Measurements from ENCODE around the gene NTSR2.

Gene NTSR2

DNA sequence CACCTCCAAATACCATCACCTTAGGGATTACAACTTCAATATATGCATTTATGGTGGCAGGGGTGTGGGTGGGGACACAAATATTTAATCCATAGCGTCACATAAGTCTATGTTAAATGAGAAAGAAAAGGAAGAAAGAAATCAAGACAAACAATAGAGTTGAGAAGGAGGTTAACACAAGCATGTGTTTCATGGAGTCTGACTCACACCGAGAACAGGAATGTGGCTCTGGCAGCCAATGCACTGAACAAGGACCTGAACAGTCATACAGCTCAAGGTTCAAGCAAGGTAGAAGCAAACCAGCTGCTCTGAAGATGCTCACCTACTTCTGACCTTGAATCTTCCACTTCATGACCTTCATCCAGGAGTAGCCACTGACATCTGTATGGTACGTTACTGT, 40.2 kb upstream of the NTSR2 start:
- H3K27ac ChIP-seq (ENCODE audit: low read length): no peak overlapping the region
- no peaks in the 10 kb centered on the region for H3K36me3 ChIP-seq (ENCODE audit: insufficient read depth, low read depth, low read length)
- H3K27me3 ChIP-seq (ENCODE audit: insufficient read depth, low read length): no peaks in the 10 kb centered on the region
- H3K4me1 ChIP-seq (ENCODE audit: insufficient read depth, low read length): no peaks in the 10 kb centered on the region
- H3K4me3 ChIP-seq (ENCODE audit: low read length): no peak overlapping the region
- no peaks in the 10 kb centered on the region for H3K9me3 ChIP-seq (ENCODE audit: insufficient read depth, low read depth, low read length)
- H3K9ac ChIP-seq (ENCODE audit: low read depth, low read length): no peak overlapping the region

DNA sequence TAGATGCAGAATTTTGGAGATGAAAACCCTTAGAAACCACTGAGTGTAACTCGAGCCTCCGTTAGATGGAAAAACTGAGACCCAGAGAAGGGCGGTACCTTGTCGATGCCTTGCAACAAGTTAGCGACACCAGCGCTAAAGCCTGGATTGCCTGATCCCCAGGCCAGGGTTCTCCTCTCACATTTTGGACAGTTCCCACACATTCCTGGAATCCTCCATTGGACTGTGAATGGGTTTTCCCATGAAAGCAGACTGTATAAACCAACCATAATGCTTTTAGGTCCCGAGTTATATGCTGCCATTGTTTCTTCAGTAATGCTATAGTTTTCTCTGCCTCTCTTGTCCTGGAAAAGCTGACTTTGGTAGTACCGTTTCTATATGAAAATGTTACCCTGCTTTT, 39.3 kb upstream of the NTSR2 start:
- Histone ChIP-seq H3K27ac (ENCODE audit: low read length) (no peak overlapping the region), H3K9ac (ENCODE audit: low read depth, low read length) (no peak overlapping the region), H3K4me3 (ENCODE audit: low read length) (no peak overlapping the region), H3K36me3 (ENCODE audit: insufficient read depth, low read depth, low read length) (no peaks in the 10 kb centered on the region), H3K4me1 (ENCODE audit: insufficient read depth, low read length) (no peaks in the 10 kb centered on the region), H3K27me3 (ENCODE audit: insufficient read depth, low read length) (no peaks in the 10 kb centered on the region), H3K9me3 (ENCODE audit: insufficient read depth, low read depth, low read length) (no peaks in the 10 kb centered on the region)

- Histone ChIP-seq H3K4me1 (ENCODE audit: insufficient read depth, low read length) (no peaks in the 10 kb centered on the region), H3K27ac (ENCODE audit: low read length) (no peak overlapping the region), H3K9ac (ENCODE audit: low read depth, low read length) (no peak overlapping the region), H3K36me3 (ENCODE audit: insufficient read depth, low read depth, low read length) (no peaks in the 10 kb centered on the region), H3K4me3 (ENCODE audit: low read length) (no peak overlapping the region), H3K9me3 (ENCODE audit: insufficient read depth, low read depth, low read length) (no peaks in the 10 kb centered on the region), H3K27me3 (ENCODE audit: insufficient read depth, low read length) (no peaks in the 10 kb centered on the region)
Measured at GRCh38 chr2:11708106-11708505, 38.1 kb upstream of the NTSR2 start.

DNA sequence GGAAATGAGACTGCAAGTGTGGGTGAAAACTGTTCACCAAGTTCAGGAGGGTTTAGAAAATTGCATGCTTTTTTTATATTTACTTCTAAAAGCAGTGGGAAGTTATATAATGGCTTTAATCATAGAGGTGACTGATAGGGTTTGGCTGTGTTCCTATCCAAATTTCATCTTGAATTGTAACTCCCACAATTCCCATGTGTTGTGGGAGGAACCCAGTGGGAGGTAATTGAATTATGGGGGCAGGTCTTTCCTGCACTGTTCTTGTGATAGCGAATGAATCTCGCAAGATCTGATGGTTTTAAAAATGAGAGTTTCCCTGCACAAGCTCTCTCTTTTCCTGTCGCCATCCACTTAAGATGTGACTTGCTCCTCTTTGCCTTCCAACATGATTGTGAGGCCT, 35.7 kb upstream of the NTSR2 start:
- Histone ChIP-seq H3K27me3 (ENCODE audit: insufficient read depth, low read length) (no peaks in the 10 kb centered on the region), H3K9me3 (ENCODE audit: insufficient read depth, low read depth, low read length) (no peaks in the 10 kb centered on the region), H3K36me3 (ENCODE audit: insufficient read depth, low read depth, low read length) (no peaks in the 10 kb centered on the region), H3K4me3 (ENCODE audit: low read length) (no peak overlapping the region), H3K4me1 (ENCODE audit: insufficient read depth, low read length) (no peaks in the 10 kb centered on the region), H3K9ac (ENCODE audit: low read depth, low read length) (no peak overlapping the region), H3K27ac (ENCODE audit: low read length) (no peak overlapping the region)

- H3K9me3 ChIP-seq (ENCODE audit: insufficient read depth, low read depth, low read length): no peaks in the 10 kb centered on the region
- H3K27me3 ChIP-seq (ENCODE audit: insufficient read depth, low read length): no peaks in the 10 kb centered on the region
- no peak overlapping the region for H3K9ac ChIP-seq (ENCODE audit: low read depth, low read length)
- H3K4me1 ChIP-seq (ENCODE audit: insufficient read depth, low read length): no peaks in the 10 kb centered on the region
- H3K36me3 ChIP-seq (ENCODE audit: insufficient read depth, low read depth, low read length): no peaks in the 10 kb centered on the region
- H3K27ac ChIP-seq (ENCODE audit: low read length): no peak overlapping the region
- no peak overlapping the region for H3K4me3 ChIP-seq (ENCODE audit: low read length)
Measured at GRCh38 chr2:11705063-11705462, 35.1 kb upstream of the NTSR2 start.

GRCh38 chr2:11703700-11704099, 33.7 kb upstream of the NTSR2 start:
- H3K27ac ChIP-seq (ENCODE audit: low read length): no peak overlapping the region
- H3K27me3 ChIP-seq (ENCODE audit: insufficient read depth, low read length): no peaks in the 10 kb centered on the region
- no peaks in the 10 kb centered on the region for H3K4me1 ChIP-seq (ENCODE audit: insufficient read depth, low read length)
- H3K4me3 ChIP-seq (ENCODE audit: low read length): no peak overlapping the region
- no peaks in the 10 kb centered on the region for H3K9me3 ChIP-seq (ENCODE audit: insufficient read depth, low read depth, low read length)
- H3K9ac ChIP-seq (ENCODE audit: low read depth, low read length): no peak overlapping the region
- no peaks in the 10 kb centered on the region for H3K36me3 ChIP-seq (ENCODE audit: insufficient read depth, low read depth, low read length)

DNA sequence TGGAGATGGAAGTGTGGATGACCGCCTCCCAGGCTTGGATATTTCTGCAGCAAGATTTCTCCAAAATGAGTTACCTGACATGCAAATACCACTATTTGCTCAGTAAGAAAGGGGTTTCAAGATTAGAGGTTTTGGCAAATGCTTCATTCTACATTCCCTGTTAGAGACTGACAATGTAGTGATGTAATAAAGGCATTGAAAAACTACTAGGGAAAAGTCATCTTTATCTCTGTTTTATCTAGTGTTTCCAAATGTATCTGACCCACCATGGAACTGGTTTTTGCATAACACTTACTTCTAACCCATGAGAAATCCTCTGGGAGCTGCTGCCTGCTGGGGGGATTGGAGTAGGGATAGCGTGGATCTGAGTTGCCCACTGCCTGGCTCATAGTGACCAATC, 33.0 kb upstream of the NTSR2 start:
- H3K9ac ChIP-seq (ENCODE audit: low read depth, low read length): no peak overlapping the region
- H3K4me3 ChIP-seq (ENCODE audit: low read length): no peak overlapping the region
- H3K27ac ChIP-seq (ENCODE audit: low read length): no peak overlapping the region
- no peaks in the 10 kb centered on the region for H3K36me3 ChIP-seq (ENCODE audit: insufficient read depth, low read depth, low read length)
- no peaks in the 10 kb centered on the region for H3K9me3 ChIP-seq (ENCODE audit: insufficient read depth, low read depth, low read length)
- no peaks in the 10 kb centered on the region for H3K27me3 ChIP-seq (ENCODE audit: insufficient read depth, low read length)
- no peaks in the 10 kb centered on the region for H3K4me1 ChIP-seq (ENCODE audit: insufficient read depth, low read length)

DNA sequence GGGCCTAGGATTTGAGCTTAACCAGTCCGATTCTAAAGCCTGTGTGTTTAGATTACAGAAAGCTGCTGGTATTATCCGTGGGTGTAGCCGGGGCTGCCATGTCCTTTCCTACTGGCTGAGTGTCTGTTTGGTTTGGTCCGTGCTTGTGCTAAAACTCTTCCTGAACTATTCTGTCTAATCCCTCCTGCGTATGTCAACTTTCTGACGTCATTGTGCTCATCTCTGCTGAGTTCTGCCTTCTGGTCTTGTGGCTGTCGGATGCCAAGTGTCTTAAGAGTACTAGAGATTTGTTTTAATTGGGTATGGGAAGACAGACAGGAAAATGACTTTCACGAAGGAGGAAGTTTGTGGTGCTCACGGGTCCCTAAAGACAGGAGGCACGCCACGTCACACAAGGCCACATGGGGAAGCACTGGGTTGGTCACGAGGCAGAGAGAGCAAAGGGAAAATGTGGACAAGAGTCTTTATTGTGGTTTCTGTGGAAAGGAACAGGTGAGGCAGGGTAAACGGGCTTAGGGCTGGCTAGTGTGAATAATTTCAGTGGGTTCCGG, 31.8 kb upstream of the NTSR2 start:
- Histone ChIP-seq H3K9me3 (ENCODE audit: insufficient read depth, low read depth, low read length) (no peaks in the 10 kb centered on the region), H3K4me1 (ENCODE audit: insufficient read depth, low read length) (no peaks in the 10 kb centered on the region), H3K4me3 (ENCODE audit: low read length) (no peak overlapping the region), H3K36me3 (ENCODE audit: insufficient read depth, low read depth, low read length) (no peaks in the 10 kb centered on the region), H3K27ac (ENCODE audit: low read length) (no peak overlapping the region), H3K27me3 (ENCODE audit: insufficient read depth, low read length) (no peaks in the 10 kb centered on the region), H3K9ac (ENCODE audit: low read depth, low read length) (no peak overlapping the region)

- no peaks in the 10 kb centered on the region for H3K4me1 ChIP-seq (ENCODE audit: insufficient read depth, low read length)
- H3K4me3 ChIP-seq (ENCODE audit: low read length): no peak overlapping the region
- no peaks in the 10 kb centered on the region for H3K36me3 ChIP-seq (ENCODE audit: insufficient read depth, low read depth, low read length)
- H3K27me3 ChIP-seq (ENCODE audit: insufficient read depth, low read length): no peaks in the 10 kb centered on the region
- no peaks in the 10 kb centered on the region for H3K9me3 ChIP-seq (ENCODE audit: insufficient read depth, low read depth, low read length)
- H3K27ac ChIP-seq (ENCODE audit: low read length): no peak overlapping the region
- no peak overlapping the region for H3K9ac ChIP-seq (ENCODE audit: low read depth, low read length)
Measured at GRCh38 chr2:11701206-11701605, 31.2 kb upstream of the NTSR2 start.

DNA sequence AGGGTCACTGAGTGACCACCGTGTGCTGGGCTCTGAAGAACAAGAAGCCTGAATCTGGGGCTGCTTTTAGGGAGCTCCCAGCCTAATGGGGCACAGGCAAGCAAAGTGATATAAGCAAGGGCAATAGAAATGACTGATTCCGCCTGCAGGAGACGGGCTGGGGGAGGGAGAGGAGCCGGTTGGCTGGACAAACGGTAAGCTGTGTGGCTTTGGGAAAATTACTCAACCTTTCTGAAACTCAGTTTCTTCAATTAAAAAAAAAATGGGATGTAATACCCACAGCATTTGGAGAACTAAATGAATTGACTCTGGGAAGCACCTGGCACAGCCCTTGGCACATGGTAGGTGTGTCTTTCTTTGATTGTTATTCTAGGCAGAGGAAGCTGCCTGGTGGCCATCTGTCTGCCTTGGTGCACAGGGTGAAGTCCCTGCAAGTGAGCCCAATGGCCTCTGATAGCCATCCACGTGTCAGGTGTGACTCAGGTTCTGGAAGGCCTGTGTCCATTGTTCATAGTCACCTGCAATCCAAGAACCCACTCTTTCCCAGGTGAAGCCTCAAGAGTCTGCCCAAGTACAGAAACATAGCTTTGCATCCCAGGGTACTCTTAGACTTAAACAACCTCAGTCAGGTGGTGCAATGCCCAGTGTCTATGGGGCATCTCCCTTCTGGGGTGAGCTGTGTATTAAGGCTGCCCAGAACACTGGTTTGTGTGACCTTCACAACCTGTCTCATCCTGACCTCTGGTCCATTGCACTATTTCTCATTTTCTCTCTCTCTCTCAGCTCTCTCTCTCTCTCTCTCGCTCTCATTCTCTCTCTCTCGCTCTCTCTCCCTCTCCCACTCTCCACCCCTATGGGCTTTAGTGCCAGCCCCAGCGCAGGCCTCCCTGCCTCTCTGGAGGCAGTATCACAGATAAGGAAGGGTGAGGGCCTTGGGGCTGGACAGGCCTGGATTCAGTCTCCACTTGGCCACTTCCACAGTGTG, 30.0 kb upstream of the NTSR2 start:
- Histone ChIP-seq H3K36me3 (ENCODE audit: insufficient read depth, low read depth, low read length) (no peaks in the 10 kb centered on the region), H3K4me3 (ENCODE audit: low read length) (no peak overlapping the region), H3K4me1 (ENCODE audit: insufficient read depth, low read length) (no peaks in the 10 kb centered on the region), H3K9me3 (ENCODE audit: insufficient read depth, low read depth, low read length) (no peaks in the 10 kb centered on the region), H3K27ac (ENCODE audit: low read length) (no peak overlapping the region), H3K9ac (ENCODE audit: low read depth, low read length) (no peak overlapping the region), H3K27me3 (ENCODE audit: insufficient read depth, low read length) (no peaks in the 10 kb centered on the region)

- Histone ChIP-seq H3K9me3 (ENCODE audit: insufficient read depth, low read depth, low read length) (no peaks in the 10 kb centered on the region), H3K4me3 (ENCODE audit: low read length) (no peak overlapping the region), H3K36me3 (ENCODE audit: insufficient read depth, low read depth, low read length) (no peaks in the 10 kb centered on the region), H3K9ac (ENCODE audit: low read depth, low read length) (no peak overlapping the region), H3K27me3 (ENCODE audit: insufficient read depth, low read length) (no peaks in the 10 kb centered on the region), H3K27ac (ENCODE audit: low read length) (no peak overlapping the region), H3K4me1 (ENCODE audit: insufficient read depth, low read length) (no peaks in the 10 kb centered on the region)
Measured at GRCh38 chr2:11698009-11698922, 28.3 kb upstream of the NTSR2 start.

All from iPS-20b (cell line).